Measurements from ENCODE around the gene RAB20. TPM values are rescaled to one million over a fixed set of nuclear protein-coding genes. Genes with fewer than 3 reads are reported as not detected.
"Not testable (repeated sequence)": the region's sequence is repeated elsewhere in the genome, so short reads cannot be mapped to it uniquely, and the experiment has no call there.

The RAB20 gene, protein sequence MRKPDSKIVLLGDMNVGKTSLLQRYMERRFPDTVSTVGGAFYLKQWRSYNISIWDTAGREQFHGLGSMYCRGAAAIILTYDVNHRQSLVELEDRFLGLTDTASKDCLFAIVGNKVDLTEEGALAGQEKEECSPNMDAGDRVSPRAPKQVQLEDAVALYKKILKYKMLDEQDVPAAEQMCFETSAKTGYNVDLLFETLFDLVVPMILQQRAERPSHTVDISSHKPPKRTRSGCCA
- total RNA-seq (3.9 TPM), polyA plus RNA-seq (ENCODE audit: insufficient read depth in 1 of 8, insufficient read length in 8 of 8, low replicate concordance in 1 of 8) (1 to 10 TPM; 1.9 to 6.0 (median 3.1) TPM)
- long read RNA-seq, donor 1, partial matches to known transcripts = 0 of 1 reads
- long read RNA-seq, donor 1, other reads (novel, unspliced or antisense) = 0 of 1 reads
- long read RNA-seq, donor 2 = 0 reads
- long read RNA-seq, donor 3, transcript RAB20-201 (2 exons, 1,518 nt) = major isoform, 5 of 5 reads
- long read RNA-seq, donor 3, partial matches to known transcripts = 0 of 5 reads
- long read RNA-seq, donor 3, other reads (novel, unspliced or antisense) = 0 of 5 reads
- long read RNA-seq, donor 4, partial matches to known transcripts = 0 of 1 reads
- long read RNA-seq, donor 4, other reads (novel, unspliced or antisense) = 0 of 1 reads
- long read RNA-seq, donor 5, partial matches to known transcripts = 0 of 3 reads
- long read RNA-seq, donor 5, other reads (novel, unspliced or antisense) = 0 of 3 reads
- long read RNA-seq, donor 6 = 0 reads
- long read RNA-seq, donor 7, partial matches to known transcripts = 0 of 1 reads
- long read RNA-seq, donor 7, other reads (novel, unspliced or antisense) = 0 of 1 reads
- long read RNA-seq, donor 8, partial matches to known transcripts = 0 of 2 reads
- long read RNA-seq, donor 8, other reads (novel, unspliced or antisense) = 0 of 2 reads
- long read RNA-seq, donor 9 = 0 reads
- long read RNA-seq, donor 10, transcript RAB20-201 (2 exons, 1,518 nt) = major isoform, 6 of 6 reads
- long read RNA-seq, donor 10, partial matches to known transcripts = 0 of 6 reads
- long read RNA-seq, donor 10, other reads (novel, unspliced or antisense) = 0 of 6 reads
- long read RNA-seq, donor 11, partial matches to known transcripts = 0 of 2 reads
- long read RNA-seq, donor 11, other reads (novel, unspliced or antisense) = 0 of 2 reads

- H3K36me3 ChIP-seq (ENCODE audit: control insufficient read depth, insufficient read depth, low read length) = no peaks in the 10 kb centered on the region
- H3K27ac ChIP-seq (ENCODE audit: low read length) = peak within 1 kb of the TSS; percentile 67
- WGBS (ENCODE audit: insufficient coverage) = 1% methylated on average over 44 of the region's 79 CpGs
- peak; percentile 93 for DNase-seq
- H3K9me3 ChIP-seq (replicated peaks; ENCODE audit: control insufficient read depth, low read depth, low read length) = no peaks in the 10 kb centered on the region
- H3K4me1 ChIP-seq (ENCODE audit: control insufficient read depth, insufficient read depth, low read length) = peaks cover 11% of the 10 kb centered on the region
- peaks cover 15% of the 10 kb centered on the region for H3K27me3 ChIP-seq (ENCODE audit: control insufficient read depth, insufficient read depth, low read length)
- H3K4me3 ChIP-seq (ENCODE audit: low read length) = peak within 1 kb of the TSS; percentile 61
Measured at GRCh38 chr13:110561344-110562035, at the start of gene RAB20. Gene RAB20 (minus strand): TSS chr13:110561722. CDS start chr13:110561519, 203 bp downstream.

- no peak for DNase-seq
- no peak overlapping the region for H3K27ac ChIP-seq (ENCODE audit: low read length)
- H3K4me3 ChIP-seq (ENCODE audit: low read length) = no peak overlapping the region
- no peaks in the 10 kb centered on the region for H3K9me3 ChIP-seq (replicated peaks; ENCODE audit: control insufficient read depth, low read depth, low read length)
- peaks cover 12% of the 10 kb centered on the region for H3K27me3 ChIP-seq (ENCODE audit: control insufficient read depth, insufficient read depth, low read length)
- no peaks in the 10 kb centered on the region for H3K36me3 ChIP-seq (ENCODE audit: control insufficient read depth, insufficient read depth, low read length)
- H3K4me1 ChIP-seq (ENCODE audit: control insufficient read depth, insufficient read depth, low read length) = peaks cover 4% of the 10 kb centered on the region
- 80% methylated on average over 10 of the region's 12 CpGs for WGBS (ENCODE audit: insufficient coverage)
Measured at GRCh38 chr13:110610955-110611595, 49.6 kb upstream of the RAB20 start.

GRCh38 chr13:110607675-110608224 lies 46.2 kb upstream of the RAB20 start:
- no peak for DNase-seq
- Histone ChIP-seq H3K27me3 (ENCODE audit: control insufficient read depth, insufficient read depth, low read length) (peaks cover 12% of the 10 kb centered on the region), H3K4me3 (ENCODE audit: low read length) (no peak overlapping the region), H3K4me1 (ENCODE audit: control insufficient read depth, insufficient read depth, low read length) (no peaks in the 10 kb centered on the region), H3K9me3 (replicated peaks; ENCODE audit: control insufficient read depth, low read depth, low read length) (no peaks in the 10 kb centered on the region), H3K36me3 (ENCODE audit: control insufficient read depth, insufficient read depth, low read length) (no peaks in the 10 kb centered on the region), H3K27ac (ENCODE audit: low read length) (no peak overlapping the region)
- no CpG with 5 or more reads among the region's 3 CpGs for WGBS (ENCODE audit: insufficient coverage)

GRCh38 chr13:110606281-110606680 lies 44.8 kb upstream of the RAB20 start:
- not testable (repeated sequence) for H3K27me3 ChIP-seq (ENCODE audit: control insufficient read depth, insufficient read depth, low read length); H3K9me3 ChIP-seq (replicated peaks; ENCODE audit: control insufficient read depth, low read depth, low read length); H3K27ac ChIP-seq (ENCODE audit: low read length); H3K36me3 ChIP-seq (ENCODE audit: control insufficient read depth, insufficient read depth, low read length); DNase-seq; H3K4me3 ChIP-seq (ENCODE audit: low read length); H3K4me1 ChIP-seq (ENCODE audit: control insufficient read depth, insufficient read depth, low read length)
- WGBS (ENCODE audit: insufficient coverage) = no CpG with 5 or more reads among the region's 33 CpGs

GRCh38 chr13:110605132-110605531 lies 43.6 kb upstream of the RAB20 start:
- H3K9me3 ChIP-seq (replicated peaks; ENCODE audit: control insufficient read depth, low read depth, low read length) = no peaks in the 10 kb centered on the region
- no peak overlapping the region for H3K27ac ChIP-seq (ENCODE audit: low read length)
- no peak overlapping the region for H3K4me3 ChIP-seq (ENCODE audit: low read length)
- no CpG with 5 or more reads among the region's 6 CpGs for WGBS (ENCODE audit: insufficient coverage)
- H3K36me3 ChIP-seq (ENCODE audit: control insufficient read depth, insufficient read depth, low read length) = no peaks in the 10 kb centered on the region
- H3K4me1 ChIP-seq (ENCODE audit: control insufficient read depth, insufficient read depth, low read length) = no peaks in the 10 kb centered on the region
- no peak for DNase-seq
- H3K27me3 ChIP-seq (ENCODE audit: control insufficient read depth, insufficient read depth, low read length) = no peaks in the 10 kb centered on the region

GRCh38 chr13:110600980-110601379 lies 39.5 kb upstream of the RAB20 start:
- WGBS (ENCODE audit: insufficient coverage) = 100% methylated on average over 1 of the region's 4 CpGs
- Histone ChIP-seq H3K9me3 (replicated peaks; ENCODE audit: control insufficient read depth, low read depth, low read length) (no peaks in the 10 kb centered on the region), H3K4me3 (ENCODE audit: low read length) (no peak overlapping the region), H3K36me3 (ENCODE audit: control insufficient read depth, insufficient read depth, low read length) (no peaks in the 10 kb centered on the region), H3K27ac (ENCODE audit: low read length) (no peak overlapping the region), H3K4me1 (ENCODE audit: control insufficient read depth, insufficient read depth, low read length) (no peaks in the 10 kb centered on the region), H3K27me3 (ENCODE audit: control insufficient read depth, insufficient read depth, low read length) (no peaks in the 10 kb centered on the region)
- DNase-seq = no peak

DNA sequence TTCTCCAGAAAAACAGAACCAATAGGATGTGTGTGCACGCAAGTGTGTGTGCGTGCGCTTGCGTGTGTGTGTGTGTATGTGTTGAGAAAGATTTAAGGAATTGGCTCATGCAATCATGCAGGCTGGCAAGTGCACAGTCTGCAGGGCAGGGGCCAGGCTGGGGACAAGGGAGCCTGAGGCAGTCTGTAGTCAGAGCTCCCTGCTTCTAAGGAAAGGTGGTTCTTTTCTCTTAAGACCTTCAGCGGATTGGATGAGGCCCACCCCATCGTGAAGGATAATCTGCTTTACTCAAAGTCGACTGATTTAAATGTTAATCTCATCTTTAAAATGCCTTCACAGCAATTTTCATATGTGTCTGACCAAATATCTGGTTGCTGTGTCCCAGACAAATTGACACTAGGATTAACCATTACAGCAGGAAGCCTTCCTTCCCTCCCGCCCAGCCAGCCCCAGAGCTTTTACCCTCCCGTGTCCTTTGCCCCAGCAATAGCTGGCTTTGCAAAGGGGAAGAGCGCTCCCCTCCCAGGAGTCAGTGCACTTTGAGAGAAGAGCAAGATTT lies 38.8 kb upstream of the RAB20 start:
- no peaks in the 10 kb centered on the region for H3K27me3 ChIP-seq (ENCODE audit: control insufficient read depth, insufficient read depth, low read length)
- H3K27ac ChIP-seq (ENCODE audit: low read length) = no peak overlapping the region
- H3K36me3 ChIP-seq (ENCODE audit: control insufficient read depth, insufficient read depth, low read length) = no peaks in the 10 kb centered on the region
- H3K4me3 ChIP-seq (ENCODE audit: low read length) = no peak overlapping the region
- H3K9me3 ChIP-seq (replicated peaks; ENCODE audit: control insufficient read depth, low read depth, low read length) = no peaks in the 10 kb centered on the region
- no peaks in the 10 kb centered on the region for H3K4me1 ChIP-seq (ENCODE audit: control insufficient read depth, insufficient read depth, low read length)
- 84% methylated on average over 3 of the region's 10 CpGs for WGBS (ENCODE audit: insufficient coverage)
- no peak for DNase-seq

DNA sequence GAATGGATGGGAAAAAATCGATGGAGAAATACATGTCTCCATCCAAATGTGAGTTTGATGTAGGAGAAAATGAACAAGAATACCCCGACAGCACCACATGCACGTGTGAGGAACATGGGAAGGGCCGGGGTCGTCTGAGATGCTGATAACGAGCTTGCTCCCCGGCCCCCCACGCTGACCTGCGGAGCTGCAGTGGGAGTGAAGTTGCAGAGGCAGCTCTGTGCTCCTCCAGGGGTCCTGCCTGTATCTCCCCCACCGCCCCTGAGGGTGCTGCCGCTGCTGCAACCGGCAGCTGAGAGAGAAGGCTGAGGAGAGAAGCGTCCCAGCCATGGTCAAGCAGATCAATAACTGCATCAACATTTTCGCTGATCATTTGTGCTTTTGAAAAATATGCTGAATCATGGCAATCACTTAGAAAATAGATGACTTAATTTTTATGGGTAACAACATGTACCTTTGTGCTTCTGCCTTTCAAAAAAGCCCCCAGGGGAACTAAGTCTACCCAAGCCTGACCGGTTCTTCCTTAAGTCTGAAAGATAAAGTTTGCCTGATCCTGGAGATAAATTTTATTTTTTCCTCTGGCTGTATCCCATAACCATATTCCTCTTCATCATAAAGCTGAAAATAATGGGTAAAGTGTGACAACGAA lies 35.6 kb upstream of the RAB20 start:
- DNase-seq = no peak
- Histone ChIP-seq H3K36me3 (ENCODE audit: control insufficient read depth, insufficient read depth, low read length) (no peaks in the 10 kb centered on the region), H3K4me3 (ENCODE audit: low read length) (no peak overlapping the region), H3K27ac (ENCODE audit: low read length) (no peak overlapping the region), H3K27me3 (ENCODE audit: control insufficient read depth, insufficient read depth, low read length) (no peaks in the 10 kb centered on the region), H3K9me3 (replicated peaks; ENCODE audit: control insufficient read depth, low read depth, low read length) (no peaks in the 10 kb centered on the region), H3K4me1 (ENCODE audit: control insufficient read depth, insufficient read depth, low read length) (no peaks in the 10 kb centered on the region)
- 67% methylated on average over 8 of the region's 16 CpGs for WGBS (ENCODE audit: insufficient coverage)
